ENCODE measurements around the gene CREB5.

CREB5 gene

DNA sequence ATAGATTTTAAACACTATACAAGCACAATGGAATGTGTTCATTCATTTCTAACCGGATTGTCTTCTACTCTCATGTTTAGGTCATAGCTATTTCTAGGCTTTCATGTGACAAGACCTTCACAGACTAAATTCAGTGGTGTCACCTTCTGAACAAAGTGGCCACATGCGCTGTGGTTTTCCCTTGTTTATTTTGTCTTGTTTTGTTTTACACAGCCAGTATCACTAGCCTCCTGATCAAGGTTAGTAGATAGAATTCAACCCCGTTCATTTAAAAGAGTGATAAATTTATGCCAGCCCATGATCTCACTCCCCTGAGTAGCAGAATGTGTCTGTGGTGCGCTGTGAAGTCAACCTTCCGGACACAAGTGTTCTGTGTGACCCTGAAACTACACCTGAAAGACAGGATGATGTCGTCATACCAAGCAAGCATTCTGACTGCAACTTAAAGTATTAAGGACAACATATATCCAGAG, 209.1 kb downstream of the CREB5 start:
- no peak for DNase-seq

DNA sequence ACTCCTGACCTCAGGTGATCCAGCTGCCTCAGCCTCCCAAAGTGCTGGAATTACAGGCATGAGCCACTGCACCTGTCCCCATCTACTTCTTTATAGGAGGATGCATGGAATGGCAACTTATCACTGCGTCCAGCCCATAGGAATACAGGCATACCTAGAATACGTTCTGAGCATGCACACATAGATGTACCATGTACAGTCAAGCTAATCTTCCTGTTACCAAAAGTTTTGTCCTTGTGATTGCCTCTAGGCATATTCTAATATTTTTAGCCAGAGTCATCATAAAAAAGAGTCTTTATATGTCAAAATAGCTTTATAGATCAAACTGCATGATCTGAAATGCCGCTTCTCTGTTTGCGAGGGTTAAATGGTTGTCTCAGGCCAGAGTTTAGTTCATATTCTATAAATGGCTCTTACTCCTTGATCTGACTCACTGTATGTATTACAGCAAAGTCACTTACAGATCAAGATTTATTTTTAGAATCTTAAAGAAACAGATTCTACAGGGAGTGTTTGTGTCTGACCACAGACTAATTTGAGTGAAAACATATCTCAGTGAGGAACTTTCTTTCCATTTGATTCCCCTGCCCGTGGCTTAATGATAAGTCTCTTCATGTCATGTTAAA, 210.9 kb downstream of the CREB5 start:
- DNase-seq = no peak

DNA sequence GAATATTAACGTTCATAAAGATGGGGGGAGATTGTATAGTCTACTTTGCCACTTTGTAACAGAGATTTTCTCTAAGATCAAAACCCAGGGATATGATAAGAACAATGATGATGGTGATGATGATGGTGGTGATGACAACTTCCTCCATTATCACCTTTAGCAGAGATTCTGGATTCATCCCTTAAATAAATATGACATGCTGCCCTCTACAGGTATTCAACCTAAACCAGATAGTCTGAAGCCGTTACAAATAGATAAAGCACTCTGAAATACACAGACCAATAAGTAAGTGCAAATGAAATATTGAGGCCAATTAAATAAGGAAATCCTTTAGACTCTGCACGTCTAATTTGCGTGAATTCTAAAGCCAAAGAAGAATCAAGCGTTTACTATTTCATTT, 211.5 kb downstream of the CREB5 start:
- no peak for DNase-seq

DNA sequence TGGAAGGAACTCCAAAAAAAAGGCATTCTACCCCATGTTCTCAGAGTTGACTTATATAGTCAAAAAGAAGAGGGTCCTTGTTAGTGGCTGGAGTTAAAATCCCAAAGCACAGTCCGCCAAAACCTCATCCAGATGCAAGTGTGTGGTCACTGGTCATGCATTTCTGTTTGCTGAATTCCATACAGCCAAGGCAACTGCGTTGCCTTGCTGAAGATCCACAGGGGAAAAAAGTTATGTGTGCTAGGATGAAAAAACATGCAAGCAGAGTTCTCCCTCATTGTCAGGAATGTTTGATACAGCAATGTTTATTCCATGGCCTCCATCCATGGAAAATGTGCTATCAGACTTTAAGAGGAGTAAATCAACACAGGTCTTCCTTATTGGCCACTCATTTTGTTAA, 213.1 kb downstream of the CREB5 start:
- peak; percentile 52 for DNase-seq

DNA sequence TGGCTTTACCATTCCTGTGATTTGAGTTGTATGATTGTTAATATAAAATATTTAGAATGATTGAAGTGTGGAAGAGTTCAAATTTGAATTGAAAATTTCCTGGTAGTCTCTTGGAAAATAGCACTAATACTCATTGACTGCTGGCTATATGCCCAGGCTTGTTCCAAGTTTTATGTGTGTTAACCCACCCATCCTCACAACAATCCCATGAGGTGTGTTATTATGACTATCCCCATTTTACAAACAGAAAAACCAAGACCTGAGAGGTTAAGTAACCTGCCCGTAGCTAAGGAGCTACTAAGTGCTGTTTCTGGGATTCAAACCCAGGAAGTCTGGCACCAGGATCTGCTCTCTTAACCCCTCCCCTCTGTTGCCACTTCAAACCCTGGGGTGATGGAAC, 213.9 kb downstream of the CREB5 start:
- no peak for DNase-seq

DNA sequence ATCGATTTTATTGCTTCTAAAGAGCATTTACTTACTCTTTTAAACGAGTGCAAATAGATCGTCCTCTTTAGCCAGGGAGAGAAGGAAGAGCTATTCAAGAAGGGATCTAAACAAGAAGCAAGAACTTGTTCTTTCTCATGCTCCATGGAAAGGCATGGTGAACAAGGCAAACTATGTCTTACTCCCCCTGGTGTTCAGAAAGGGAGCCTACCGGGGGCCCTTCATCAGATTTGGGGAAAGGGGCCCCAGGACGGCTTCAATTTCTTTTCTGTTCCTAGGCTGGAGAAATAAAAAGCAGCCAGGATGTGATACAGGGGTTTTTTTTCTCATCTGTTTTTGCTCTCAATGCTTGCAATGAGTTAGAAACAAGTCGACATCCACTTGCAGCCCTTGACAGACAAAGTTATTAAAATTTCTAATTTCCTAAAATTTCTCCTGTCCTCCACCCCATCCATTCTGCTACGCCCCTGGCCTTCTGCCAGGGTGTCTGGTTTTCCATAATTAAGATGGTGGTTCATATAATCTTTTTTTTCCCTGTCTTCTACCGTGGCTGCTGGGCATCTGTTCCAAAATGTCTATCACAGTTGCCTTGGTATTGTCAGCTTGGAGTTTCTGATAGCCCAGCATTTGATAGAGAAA, 214.4 kb downstream of the CREB5 start:
- DNase-seq = peak; percentile 53

DNA sequence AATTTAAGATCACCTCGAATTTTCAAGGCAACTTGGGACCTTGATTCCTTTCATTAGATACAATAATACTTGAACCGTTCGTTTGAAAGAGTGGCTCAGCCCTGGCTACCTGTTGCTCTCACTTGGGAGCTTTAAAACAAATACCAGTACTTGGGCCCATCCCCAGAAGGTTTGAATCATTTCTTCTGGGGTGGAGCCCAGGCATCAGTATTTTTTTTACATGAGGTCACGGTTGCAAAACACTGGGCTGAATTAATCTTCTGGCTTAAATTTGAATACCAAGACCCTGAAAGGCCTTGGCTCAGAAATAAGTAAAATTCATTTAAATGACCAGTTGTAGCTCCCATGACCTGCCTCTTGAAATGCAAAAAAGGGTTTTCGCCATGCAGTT, 214.9 kb downstream of the CREB5 start:
- no peak for DNase-seq

DNA sequence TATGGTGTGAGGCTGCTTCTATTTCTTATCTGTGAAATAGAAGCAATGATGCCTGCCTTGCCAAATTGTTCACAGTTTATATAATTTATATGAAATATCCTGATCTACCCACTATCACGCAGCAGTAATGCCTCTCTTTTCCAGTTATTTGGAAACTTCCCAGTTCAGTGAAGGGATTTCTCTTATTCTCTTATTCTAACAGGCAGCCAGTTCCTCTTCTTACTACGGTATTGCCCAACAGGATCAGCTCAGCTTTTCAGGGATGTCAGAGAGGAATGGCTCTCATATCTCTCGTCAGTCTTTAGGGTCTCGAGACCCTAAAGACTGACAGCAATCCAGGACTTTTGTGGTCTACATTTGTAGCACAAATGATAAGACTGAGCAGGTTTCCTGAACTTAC, 215.6 kb downstream of the CREB5 start:
- no peak for DNase-seq

DNA sequence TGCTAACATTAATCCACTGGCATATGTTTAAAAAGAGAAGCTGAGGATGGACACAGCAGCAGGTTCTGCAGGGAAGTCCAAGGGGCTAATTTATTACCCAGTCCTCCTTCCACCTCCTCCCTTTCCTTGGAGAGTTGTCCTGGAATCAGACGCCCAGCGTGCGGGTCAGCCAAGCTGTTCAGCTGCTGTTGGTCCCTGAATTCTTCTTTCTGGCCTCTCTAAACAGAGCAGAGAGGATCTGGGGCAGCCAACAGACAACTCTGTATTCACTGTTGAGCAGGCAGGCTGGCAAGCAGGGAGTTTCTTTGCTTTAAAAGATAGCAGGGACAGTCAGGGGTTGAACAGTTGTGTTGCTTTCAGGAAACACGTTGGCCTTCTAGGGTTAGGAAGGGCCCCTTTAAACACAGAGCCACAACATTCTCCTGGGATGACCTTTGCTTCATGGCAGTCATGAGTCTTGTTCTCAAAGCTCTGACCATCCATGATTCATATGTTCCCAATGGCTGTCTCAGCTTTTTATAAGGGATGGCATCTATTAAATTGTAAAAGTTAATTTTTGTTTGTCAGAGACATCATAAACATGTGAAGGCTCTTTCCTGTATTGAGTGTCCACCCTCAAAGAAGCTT, 217.0 kb downstream of the CREB5 start:
- peak; percentile 67 for DNase-seq

DNA sequence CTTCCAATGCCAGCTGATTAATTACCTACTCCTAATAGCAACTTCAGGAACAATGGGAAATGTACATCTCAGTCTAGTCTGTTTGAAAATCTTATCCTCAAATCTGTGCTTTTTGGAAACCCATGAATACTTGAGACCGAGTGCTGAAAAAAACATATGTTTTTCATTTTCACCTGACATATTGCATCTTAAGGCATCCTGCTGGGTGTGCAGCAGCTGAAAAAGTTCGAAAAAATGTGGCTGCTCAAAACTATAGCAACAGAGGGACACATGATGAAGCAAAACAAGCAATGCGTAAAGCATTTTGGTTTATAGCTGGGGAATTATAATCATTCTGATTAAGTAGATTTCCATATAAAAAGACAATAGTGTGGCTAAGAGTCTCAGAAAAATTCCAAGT, 218.0 kb downstream of the CREB5 start:
- no peak for DNase-seq

DNA sequence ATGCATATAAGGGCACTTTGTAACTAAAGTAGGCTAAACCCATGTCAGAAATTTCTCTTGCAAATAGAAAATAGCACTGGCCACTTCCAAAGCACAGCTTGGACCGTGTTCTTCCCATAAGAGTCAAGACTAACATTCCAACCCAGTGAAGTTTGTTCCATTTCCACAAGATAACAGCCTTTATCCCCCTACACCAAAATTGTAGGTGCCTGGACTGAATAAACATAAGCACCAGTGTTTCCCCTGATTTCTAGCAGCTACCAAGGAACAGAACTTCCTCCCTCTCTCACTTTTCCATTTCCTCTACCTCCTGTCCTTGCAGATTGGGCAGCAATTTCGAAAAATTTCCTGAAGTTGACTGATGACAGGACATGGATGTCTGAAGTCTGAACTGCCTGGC, 219.7 kb downstream of the CREB5 start:
- DNase-seq = no peak

DNA sequence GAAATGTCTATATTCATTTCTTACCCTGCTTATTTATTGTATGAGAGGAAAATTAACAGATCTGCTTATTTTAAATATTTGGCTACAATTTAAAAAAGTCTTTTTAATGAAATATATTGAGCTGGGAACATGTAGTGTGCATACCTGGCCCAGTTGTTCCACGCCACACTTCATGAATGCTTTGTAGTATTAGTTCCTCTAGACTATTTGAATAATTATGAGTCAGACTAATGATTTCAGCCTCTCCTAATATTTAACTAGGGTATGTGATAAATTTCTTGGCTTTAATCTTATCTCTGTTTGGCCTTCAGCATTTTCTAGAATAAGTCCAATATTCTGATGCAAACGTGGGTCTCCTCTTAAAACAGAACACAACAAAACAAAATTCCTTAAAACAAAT, 226.6 kb downstream of the CREB5 start:
- DNase-seq = no peak

DNA sequence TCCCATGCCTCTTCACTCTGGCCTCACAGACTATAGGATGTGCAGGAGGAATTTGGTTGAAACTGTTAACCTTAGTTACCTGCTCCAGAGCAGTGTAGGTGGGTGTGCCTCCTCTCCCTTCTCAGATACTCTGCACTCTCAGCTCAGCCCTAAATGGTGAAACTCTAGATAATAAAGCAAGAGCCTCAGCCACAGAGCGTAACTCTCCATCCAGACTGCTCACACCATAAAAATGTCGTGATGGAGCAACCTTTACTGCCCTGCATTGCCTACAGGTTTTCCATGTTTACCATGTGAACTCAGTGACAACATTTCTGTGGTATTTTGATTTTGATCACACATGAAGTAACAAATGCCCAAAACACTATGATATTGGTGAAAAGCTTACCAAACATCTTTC, 227.7 kb downstream of the CREB5 start:
- DNase-seq = no peak

DNA sequence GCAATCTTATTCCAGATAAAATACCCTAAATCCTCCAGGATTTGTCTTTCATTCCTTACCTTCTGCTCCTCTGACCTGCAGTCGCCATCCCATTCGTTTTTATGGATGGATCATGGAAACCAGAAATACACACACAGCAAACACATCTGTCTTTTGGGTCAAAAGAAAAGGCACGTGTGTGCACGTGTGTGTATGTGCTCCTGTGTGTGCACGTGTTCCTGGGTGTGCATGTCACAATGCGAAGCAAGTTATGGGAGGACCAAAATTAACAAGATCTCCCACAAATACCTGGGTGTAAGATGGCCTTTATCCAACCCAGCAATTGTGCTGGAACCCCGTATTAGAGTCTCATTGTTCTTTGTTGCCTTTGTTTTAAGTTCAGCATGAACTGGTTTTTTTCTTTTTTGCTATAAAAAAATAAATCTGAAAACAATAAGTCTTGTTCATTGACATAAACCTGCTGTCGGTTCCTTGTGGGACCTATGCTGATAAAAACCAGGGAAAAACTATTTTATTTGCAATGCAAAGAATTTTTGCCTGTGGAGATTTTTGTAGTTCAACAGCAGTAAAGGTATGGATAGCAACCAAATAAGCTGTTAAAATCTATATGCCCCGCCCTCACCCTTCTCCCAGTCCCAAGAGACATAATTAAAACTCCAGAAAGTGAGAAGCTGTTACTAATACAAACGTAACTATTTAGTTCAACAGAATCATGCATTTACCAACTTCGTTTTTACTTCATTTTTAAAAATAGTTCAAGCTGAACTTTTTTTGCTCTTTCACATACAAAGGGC, 229.6 kb downstream of the CREB5 start:
- no peak for DNase-seq

DNA sequence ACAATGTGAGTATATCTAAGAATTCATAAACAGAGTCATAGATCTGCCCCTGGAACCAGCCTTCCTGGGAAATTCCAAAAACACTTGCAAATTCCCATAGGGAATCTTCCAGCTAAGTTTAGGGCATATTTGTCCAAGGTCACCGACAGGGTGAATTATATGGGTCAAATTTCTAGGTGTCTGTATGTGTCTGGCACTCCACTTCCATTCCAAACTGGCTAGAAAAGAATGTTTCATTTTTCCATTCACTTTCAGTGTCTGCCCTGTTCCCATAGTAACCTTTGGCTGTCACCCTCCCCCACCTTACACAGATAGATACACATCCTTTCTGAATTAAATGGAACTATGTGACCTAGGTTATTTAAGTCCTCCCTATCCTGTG, 230.9 kb downstream of the CREB5 start:
- DNase-seq = no peak

DNA sequence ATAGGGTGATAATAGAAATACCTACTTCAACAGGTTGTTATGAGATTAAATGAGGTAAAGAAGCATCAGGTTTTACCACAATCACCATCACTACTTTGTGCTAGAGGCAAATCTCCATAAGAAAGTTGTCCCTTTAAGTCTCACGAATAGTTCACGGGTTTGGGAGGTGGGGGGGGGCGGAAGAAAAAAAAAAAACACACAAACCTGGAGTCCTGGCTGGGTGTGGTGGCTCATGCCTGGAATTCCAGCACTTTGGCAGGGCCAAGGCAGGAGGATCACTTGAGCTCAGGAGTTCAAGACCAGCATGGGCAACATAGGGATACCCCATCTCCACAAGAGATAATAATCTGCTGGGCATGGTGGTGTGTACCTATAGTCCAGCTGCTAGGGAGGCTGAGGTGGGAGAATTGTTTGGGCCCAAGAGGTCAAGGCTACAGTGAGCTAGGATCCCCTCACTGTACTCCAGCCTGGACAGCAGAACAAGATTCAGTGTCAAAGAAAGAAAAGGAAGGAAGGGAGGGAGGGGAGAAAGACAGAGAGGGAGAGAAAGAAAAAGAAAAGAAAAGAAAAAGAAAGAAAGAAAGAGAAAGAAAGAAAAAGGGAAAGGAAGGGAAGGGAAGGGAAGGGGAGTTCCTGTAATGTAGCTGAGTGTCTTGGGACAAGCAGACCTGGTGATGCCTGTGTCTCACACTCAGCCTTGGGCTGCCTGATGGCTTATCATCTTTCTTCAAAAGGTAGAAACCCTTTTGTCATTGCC, 231.4 kb downstream of the CREB5 start:
- no peak for DNase-seq

DNA sequence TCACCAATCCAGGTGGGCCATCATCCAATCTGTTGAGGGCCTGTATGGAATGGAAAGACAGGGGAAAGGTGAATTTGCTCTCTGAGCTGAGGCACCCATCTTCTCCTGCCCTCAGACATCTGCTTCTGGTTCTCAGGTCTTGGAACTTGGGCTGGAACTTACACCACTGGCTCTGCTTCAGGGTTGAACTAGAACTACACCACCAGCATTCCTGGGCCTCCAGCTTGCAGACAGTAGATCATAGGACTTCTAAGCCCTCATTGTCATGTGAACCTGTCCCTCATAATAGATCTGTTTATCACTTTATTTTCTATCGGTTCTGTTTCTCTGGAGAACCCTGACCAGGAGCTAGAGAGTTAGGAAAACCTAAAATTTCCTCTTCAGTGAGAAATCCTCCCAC, 233.5 kb downstream of the CREB5 start:
- DNase-seq = no peak

DNA sequence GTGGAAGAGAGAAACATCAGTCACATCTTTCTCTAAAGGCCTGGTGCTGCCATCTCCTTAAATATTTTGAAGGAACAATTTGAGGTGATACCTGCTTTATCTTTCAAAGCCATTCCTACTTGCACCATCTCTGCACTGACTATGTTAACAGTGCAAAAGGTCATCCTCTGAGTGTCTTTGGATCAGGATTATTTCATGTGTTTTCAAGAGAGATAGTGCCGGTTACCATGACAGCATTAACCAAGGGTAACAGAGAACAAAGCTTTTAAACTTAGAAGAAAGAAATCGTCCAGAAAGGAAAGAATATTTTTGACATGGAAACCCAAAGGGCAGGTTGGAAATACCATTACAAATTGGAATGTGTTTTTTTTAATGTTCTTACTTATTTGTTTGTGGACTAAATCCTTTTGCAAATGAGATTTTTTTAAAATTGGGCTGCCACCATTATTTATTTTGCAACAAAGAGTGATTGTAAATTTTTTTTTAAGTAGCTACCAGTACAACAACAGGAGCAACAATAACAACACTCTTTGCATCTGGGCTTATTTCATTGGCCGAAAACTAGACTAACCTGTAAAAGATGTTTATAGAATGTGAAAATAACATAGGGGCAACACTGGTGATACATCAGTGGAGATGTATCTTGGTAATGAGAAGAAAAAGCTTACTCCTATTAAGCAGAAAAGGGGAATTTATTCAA, 234.2 kb downstream of the CREB5 start:
- no peak for DNase-seq

DNA sequence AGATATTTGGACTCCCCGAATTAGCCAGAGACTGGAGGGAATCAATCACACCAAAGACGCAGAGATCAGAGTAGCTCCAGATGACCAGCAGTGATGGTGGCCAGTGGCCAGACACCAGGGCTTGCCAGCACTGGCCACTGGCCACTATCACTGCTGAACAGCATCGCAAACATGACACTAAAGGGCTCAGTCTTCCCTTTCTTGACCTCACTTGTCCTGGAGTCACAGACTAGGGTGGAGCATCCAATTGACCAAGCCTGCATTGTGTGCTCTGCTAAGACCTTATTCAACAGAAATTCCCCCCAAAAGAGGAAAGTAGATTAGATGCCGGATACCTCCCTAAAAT, 234.7 kb downstream of the CREB5 start:
- DNase-seq = no peak

DNA sequence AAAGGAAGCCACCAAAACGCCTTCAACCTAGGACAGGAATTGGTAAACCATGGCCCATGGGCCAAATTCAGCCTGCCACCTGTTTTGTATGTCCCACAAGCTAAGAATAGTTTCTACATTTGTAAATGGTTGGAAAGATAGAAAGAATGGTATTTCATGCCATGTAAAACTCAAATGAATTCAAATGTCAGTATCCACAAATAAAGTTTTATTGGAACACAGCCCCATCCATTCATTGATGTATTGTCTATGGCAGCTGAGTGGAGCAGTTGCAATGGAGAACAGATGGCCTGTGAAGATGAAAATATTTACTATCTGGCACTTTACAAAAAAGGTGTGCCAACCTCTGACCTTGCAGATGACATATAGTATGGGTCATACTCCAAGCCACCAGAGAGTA, 236.9 kb downstream of the CREB5 start:
- DNase-seq = no peak

DNA sequence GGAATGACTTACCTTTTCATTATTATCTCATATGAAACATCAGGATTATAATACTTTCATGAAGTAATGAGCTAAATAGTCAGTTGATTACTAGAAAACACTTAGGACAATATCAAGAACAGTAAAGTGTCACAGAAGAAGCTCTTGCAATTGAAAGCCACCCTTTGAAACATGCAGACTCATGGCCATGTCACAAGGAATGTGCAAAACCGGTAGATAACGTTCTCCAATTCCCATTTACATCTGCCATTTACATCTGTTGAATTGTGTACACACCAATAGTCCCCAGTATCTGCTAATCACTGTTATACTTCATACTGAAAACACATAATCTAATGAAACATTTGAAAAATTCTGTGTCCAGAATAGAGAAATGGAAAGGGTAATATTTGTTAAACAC, 237.5 kb downstream of the CREB5 start:
- no peak for DNase-seq

DNA sequence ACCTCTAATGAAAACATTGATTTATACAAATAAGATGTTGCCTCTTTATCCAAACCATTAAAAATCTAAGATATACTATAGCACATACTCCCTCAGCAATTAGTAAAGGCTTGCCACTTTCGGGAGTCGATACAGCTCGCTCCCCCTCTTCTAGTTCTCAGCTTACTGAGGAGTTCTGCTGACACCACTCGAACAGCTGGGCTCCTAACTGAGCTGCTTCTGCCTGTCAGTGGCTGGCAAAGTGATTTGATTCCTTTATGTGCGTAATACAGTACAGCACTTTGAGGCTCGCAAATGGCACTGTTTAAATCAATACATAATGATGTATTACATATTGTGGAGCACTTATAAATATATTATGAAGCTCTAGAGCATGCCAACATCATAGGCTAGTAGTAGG, 241.8 kb downstream of the CREB5 start:
- DNase-seq = no peak

DNA sequence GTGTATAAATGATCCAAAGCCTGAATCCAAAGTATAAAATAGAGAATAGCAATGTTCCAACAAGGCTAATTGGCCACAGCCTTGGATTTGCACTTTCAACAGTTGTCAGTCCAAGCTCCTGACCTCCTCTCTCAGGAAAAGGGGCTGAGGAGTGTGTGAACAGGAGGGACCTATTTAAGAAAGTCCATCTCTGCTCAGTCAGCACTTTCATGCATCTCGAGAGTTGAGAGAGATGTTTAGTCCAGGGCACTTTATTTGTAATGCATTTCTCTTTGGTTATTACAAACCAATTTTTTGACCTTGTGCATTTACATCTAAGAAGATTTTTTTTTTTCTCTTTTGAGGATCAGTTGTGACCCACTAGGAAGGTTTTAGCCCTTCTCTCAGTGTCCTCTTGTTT, 244.2 kb downstream of the CREB5 start:
- DNase-seq = no peak

Measured in left hindlimb (tissue), 1 donor.